ENCODE results near the gene CACNA2D2. TPM values are rescaled to one million over a fixed set of nuclear protein-coding genes. Genes with fewer than 3 reads are reported as not detected.

Gene CACNA2D2
- total RNA-seq, 1 donor from 2014 or later: 1.00 TPM

DNA sequence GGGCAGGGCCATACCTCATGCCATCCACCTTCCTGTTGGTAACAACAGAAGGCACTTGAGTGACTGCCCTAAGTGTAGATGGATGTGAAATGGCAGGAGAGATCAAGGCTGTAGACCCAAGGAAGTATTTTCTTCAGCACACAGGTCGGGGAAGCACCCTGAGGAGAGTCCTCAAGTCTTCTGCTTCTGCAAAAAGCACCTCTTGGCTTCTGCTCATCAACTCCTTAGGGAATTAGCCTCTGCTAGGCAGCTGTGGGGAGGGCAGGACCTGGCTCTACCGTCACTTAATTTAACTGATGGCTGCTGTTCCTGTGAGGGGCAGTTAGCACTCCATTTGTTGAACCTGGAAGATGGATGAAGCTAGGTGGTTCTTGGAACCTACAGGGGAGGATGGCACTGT is 6.9 kb upstream of the CACNA2D2 start:
- Mint-ChIP-seq H3K4me1 (ENCODE audit: low read depth, unreplicated experiment) (peaks cover 4% of the 10 kb centered on the region), H3K27ac (ENCODE audit: unreplicated experiment) (no peak overlapping the region), H3K27me3 (ENCODE audit: low read depth, unreplicated experiment) (peaks cover 76% of the 10 kb centered on the region), H3K36me3 (ENCODE audit: low read depth, unreplicated experiment) (no peaks in the 10 kb centered on the region), H3K4me3 (ENCODE audit: unreplicated experiment) (no peak overlapping the region), H3K9me3 (ENCODE audit: unreplicated experiment) (peaks cover 3% of the 10 kb centered on the region)
- no peak overlapping the region for H3K4me3 ChIP-seq (ENCODE audit: insufficient read depth, low read depth, low read length)
- H3K4me2 ChIP-seq (ENCODE audit: low read length): no peak overlapping the region
- H2AFZ ChIP-seq (ENCODE audit: low read depth, low read length): no peak overlapping the region
- no peaks in the 10 kb centered on the region for H4K20me1 ChIP-seq (ENCODE audit: insufficient read depth, low read length)
- no peaks in the 10 kb centered on the region for H3K36me3 ChIP-seq (ENCODE audit: insufficient read depth, low read length)
- H3K4me1 ChIP-seq (ENCODE audit: insufficient read depth, low read length): no peaks in the 10 kb centered on the region
- FAIRE-seq (no peak), DNase-seq (ENCODE audit: low read depth) (no peak)
- TF ChIP-seq, protein P1, sequence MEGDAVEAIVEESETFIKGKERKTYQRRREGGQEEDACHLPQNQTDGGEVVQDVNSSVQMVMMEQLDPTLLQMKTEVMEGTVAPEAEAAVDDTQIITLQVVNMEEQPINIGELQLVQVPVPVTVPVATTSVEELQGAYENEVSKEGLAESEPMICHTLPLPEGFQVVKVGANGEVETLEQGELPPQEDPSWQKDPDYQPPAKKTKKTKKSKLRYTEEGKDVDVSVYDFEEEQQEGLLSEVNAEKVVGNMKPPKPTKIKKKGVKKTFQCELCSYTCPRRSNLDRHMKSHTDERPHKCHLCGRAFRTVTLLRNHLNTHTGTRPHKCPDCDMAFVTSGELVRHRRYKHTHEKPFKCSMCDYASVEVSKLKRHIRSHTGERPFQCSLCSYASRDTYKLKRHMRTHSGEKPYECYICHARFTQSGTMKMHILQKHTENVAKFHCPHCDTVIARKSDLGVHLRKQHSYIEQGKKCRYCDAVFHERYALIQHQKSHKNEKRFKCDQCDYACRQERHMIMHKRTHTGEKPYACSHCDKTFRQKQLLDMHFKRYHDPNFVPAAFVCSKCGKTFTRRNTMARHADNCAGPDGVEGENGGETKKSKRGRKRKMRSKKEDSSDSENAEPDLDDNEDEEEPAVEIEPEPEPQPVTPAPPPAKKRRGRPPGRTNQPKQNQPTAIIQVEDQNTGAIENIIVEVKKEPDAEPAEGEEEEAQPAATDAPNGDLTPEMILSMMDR (IDR thresholded peaks at IDR 0.05; ENCODE audit: insufficient read depth, low read depth, low read length): no peak
- TF ChIP-seq EZH2 (IDR thresholded peaks at IDR 0.05; ENCODE audit: insufficient read depth, low read length): no peak
- no peak overlapping the region for H3K9ac ChIP-seq (ENCODE audit: low read length)
- H3K27ac ChIP-seq (ENCODE audit: low read depth, low read length): no peak overlapping the region
- peaks cover 16% of the 10 kb centered on the region for H3K27me3 ChIP-seq (ENCODE audit: insufficient read depth, low read length)
- no peaks in the 10 kb centered on the region for H3K79me2 ChIP-seq (ENCODE audit: insufficient read depth, low read length)
- no peaks in the 10 kb centered on the region for H3K9me3 ChIP-seq (ENCODE audit: insufficient read depth, low read depth, low read length)

DNA sequence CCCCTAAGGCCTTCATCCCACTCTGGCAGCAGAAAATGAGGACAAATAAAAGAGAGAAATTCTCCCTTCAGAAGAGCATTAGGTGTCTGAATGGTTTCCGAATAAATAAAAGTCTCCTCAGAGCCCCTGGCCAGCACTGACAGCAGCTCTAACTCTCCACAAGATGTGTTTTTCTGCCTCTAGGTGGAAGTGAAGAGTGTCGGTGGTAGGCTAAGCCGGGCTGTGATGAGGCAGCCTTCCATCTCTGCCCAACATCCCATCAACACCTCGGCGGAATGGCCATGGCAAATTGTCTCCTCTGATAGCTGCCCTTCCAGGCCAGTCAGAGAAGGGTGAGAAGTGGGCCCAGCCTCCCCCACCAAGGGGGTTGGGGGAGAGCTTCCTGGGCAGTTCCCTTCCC is 6.3 kb upstream of the CACNA2D2 start:
- peaks cover 80% of the 10 kb centered on the region for H3K27me3 Mint-ChIP-seq (ENCODE audit: low read depth, unreplicated experiment)
- H3K27me3 ChIP-seq (ENCODE audit: insufficient read depth, low read length): peaks cover 17% of the 10 kb centered on the region
- FAIRE-seq: no peak

DNA sequence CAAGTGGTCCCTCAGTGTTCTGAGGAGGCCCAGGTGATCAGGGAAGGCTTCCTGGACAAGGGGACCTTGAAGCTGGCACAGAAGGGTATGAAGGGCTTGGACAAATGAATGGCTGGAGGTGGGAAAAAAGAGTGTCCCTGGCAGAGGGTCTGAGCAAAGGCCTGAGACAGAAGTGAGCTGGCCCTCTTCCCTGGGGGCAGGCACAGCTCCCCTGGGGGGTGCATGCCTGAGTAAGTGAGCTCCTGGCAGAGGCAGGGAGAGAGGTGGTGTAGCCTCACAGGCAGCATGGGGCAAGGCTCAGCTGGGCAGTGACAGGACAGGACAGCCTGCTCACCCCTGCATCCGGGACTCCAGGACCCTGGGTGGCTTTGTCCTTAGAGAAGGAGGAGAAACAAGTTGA is 5.4 kb upstream of the CACNA2D2 start:
- Histone ChIP-seq H3K27me3 (ENCODE audit: insufficient read depth, low read length) (peaks cover 26% of the 10 kb centered on the region), H3K4me1 (ENCODE audit: insufficient read depth, low read length) (no peaks in the 10 kb centered on the region), H3K79me2 (ENCODE audit: insufficient read depth, low read length) (no peaks in the 10 kb centered on the region), H3K9me3 (ENCODE audit: insufficient read depth, low read depth, low read length) (no peaks in the 10 kb centered on the region), H3K4me2 (ENCODE audit: low read length) (no peak overlapping the region), H3K27ac (ENCODE audit: low read depth, low read length) (no peak overlapping the region), H4K20me1 (ENCODE audit: insufficient read depth, low read length) (no peaks in the 10 kb centered on the region), H3K4me3 (ENCODE audit: insufficient read depth, low read depth, low read length) (no peak overlapping the region), H2AFZ (ENCODE audit: low read depth, low read length) (no peak overlapping the region), H3K36me3 (ENCODE audit: insufficient read depth, low read length) (no peaks in the 10 kb centered on the region), H3K9ac (ENCODE audit: low read length) (no peak overlapping the region)
- Mint-ChIP-seq H3K4me1 (ENCODE audit: low read depth, unreplicated experiment) (no peaks in the 10 kb centered on the region), H3K36me3 (ENCODE audit: low read depth, unreplicated experiment) (no peaks in the 10 kb centered on the region), H3K4me3 (ENCODE audit: unreplicated experiment) (no peak overlapping the region), H3K27me3 (ENCODE audit: low read depth, unreplicated experiment) (peaks cover 76% of the 10 kb centered on the region), H3K9me3 (ENCODE audit: unreplicated experiment) (peaks cover 3% of the 10 kb centered on the region), H3K27ac (ENCODE audit: unreplicated experiment) (no peak overlapping the region)
- TF ChIP-seq EZH2 (IDR thresholded peaks at IDR 0.05; ENCODE audit: insufficient read depth, low read length): no peak
- TF ChIP-seq, protein P1 (IDR thresholded peaks at IDR 0.05; ENCODE audit: insufficient read depth, low read depth, low read length): no peak
- no peak for DNase-seq (ENCODE audit: low read depth)
- no peak for FAIRE-seq

More for the DNA sequence above, 6.3 kb upstream of the CACNA2D2 start:
- DNase-seq (ENCODE audit: low read depth): no peak
- Mint-ChIP-seq H3K4me3 (ENCODE audit: unreplicated experiment) (no peak overlapping the region), H3K36me3 (ENCODE audit: low read depth, unreplicated experiment) (no peaks in the 10 kb centered on the region), H3K27ac (ENCODE audit: unreplicated experiment) (no peak overlapping the region), H3K9me3 (ENCODE audit: unreplicated experiment) (peaks cover 3% of the 10 kb centered on the region), H3K4me1 (ENCODE audit: low read depth, unreplicated experiment) (no peaks in the 10 kb centered on the region)
- Histone ChIP-seq H3K4me3 (ENCODE audit: insufficient read depth, low read depth, low read length) (no peak overlapping the region), H3K36me3 (ENCODE audit: insufficient read depth, low read length) (no peaks in the 10 kb centered on the region), H3K79me2 (ENCODE audit: insufficient read depth, low read length) (no peaks in the 10 kb centered on the region), H3K4me2 (ENCODE audit: low read length) (no peak overlapping the region), H3K4me1 (ENCODE audit: insufficient read depth, low read length) (no peaks in the 10 kb centered on the region), H3K27ac (ENCODE audit: low read depth, low read length) (no peak overlapping the region), H4K20me1 (ENCODE audit: insufficient read depth, low read length) (no peaks in the 10 kb centered on the region), H3K9me3 (ENCODE audit: insufficient read depth, low read depth, low read length) (no peaks in the 10 kb centered on the region), H3K9ac (ENCODE audit: low read length) (no peak overlapping the region), H2AFZ (ENCODE audit: low read depth, low read length) (no peak overlapping the region)
- TF ChIP-seq, protein P1 (IDR thresholded peaks at IDR 0.05; ENCODE audit: insufficient read depth, low read depth, low read length): no peak
- no peak for TF ChIP-seq EZH2 (IDR thresholded peaks at IDR 0.05; ENCODE audit: insufficient read depth, low read length)
